Neural crest cell (in vitro differentiated cells): Measurements from ENCODE around the gene ISM2. TPM values are rescaled to one million over a fixed set of nuclear protein-coding genes. Genes with fewer than 3 reads are reported as not detected.

Experiments used
- DNase-seq: peaks from one replicate; pipeline ENCODE4 v3.0.0; 2021; ENCODE audit warnings: low read depth, mixed read lengths, low spot score
- H3K27ac Mint-ChIP-seq: one replicate; pipeline ENCODE4 v1.8.0; 2021; ENCODE audit warnings: mild to moderate bottlenecking, mixed read lengths; ENCODE audit not compliant: unreplicated experiment
- H3K27me3 Mint-ChIP-seq: 2 replicates; pipeline ENCODE4 v1.8.0; 2021; ENCODE audit warnings: low read depth, mild to moderate bottlenecking, mixed read lengths
- H3K36me3 Mint-ChIP-seq: 2 replicates; pipeline ENCODE4 v1.8.0; 2021; ENCODE audit warnings: low read depth, mild to moderate bottlenecking, mixed read lengths
- H3K4me1 Mint-ChIP-seq: 2 replicates; pipeline ENCODE4 v1.8.0; 2021; ENCODE audit warnings: mixed read lengths
- H3K4me3 Mint-ChIP-seq: one replicate; pipeline ENCODE4 v1.8.0; 2021; ENCODE audit warnings: mild to moderate bottlenecking, mixed read lengths
- H3K9me3 Mint-ChIP-seq: 2 replicates; pipeline ENCODE4 v1.8.0; 2021; ENCODE audit warnings: mixed read lengths
- CTCF ChIP-seq: fragments of 200-600 bp; sonication (generic); conservative IDR thresholded peaks from 2 replicates; pipeline ENCODE4 v1.5.0; 2021; ENCODE audit warnings: antibody characterized with exemption, mild to moderate bottlenecking
- total RNA-seq: library from RNA; stranded (reverse); gene quantifications from 2 replicates; pipeline ENCODE4 v1.2.1, GENCODE V29; 2021

The ISM2 gene
- total RNA-seq, 1 donor from 2014 or later, result not detected

GRCh38 chr14:77475432-77476115 is 23.0 kb downstream of the ISM2 start:
- peaks cover 5% of the 10 kb centered on the region for H3K4me1 Mint-ChIP-seq
- peak overlapping the region; percentile 5 for H3K27ac Mint-ChIP-seq
- no peaks in the 10 kb centered on the region for H3K9me3 Mint-ChIP-seq
- no peaks in the 10 kb centered on the region for H3K27me3 Mint-ChIP-seq
- no peak for TF ChIP-seq CTCF
- no peaks in the 10 kb centered on the region for H3K36me3 Mint-ChIP-seq
- no peak for DNase-seq
- no peak overlapping the region for H3K4me3 Mint-ChIP-seq

DNA sequence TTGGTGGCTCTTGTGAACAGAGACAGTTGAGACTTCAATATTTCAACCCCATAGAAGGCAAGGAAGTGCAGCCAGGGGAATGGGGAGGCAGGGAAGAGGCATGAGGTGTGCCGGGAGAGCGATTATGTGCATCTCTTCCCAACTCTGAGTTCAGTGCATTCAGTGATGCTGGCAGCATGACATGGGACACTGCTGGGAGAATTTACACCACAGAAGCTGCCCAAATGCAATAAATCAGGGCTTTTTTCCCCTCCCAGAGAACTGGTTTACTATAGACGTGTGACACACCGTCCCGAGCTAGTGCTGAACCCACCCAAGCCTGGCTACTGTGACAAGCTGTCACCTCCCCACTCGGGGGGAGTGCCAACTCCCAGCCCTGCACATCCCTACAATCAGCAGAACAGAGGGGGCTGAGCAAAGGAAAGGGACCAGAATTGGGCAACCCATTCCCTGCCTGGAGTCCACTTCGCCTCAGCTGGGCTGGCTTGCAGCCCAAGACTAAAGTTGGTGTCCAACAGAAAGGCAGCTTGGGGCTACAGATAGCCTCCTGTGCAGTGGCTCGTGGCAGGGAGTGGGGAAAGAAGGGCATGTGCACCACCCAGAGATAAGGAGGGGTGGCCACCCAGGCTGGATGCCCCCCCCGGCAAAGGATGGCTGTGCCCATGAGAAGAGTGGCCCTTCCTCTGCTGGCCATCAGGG is 24.0 kb downstream of the ISM2 start:
- Mint-ChIP-seq H3K36me3 (no peaks in the 10 kb centered on the region), H3K27me3 (no peaks in the 10 kb centered on the region), H3K27ac (no peak overlapping the region), H3K4me1 (peaks cover 5% of the 10 kb centered on the region), H3K4me3 (no peak overlapping the region), H3K9me3 (no peaks in the 10 kb centered on the region)
- no peak for DNase-seq
- TF ChIP-seq CTCF, result no peak

DNA sequence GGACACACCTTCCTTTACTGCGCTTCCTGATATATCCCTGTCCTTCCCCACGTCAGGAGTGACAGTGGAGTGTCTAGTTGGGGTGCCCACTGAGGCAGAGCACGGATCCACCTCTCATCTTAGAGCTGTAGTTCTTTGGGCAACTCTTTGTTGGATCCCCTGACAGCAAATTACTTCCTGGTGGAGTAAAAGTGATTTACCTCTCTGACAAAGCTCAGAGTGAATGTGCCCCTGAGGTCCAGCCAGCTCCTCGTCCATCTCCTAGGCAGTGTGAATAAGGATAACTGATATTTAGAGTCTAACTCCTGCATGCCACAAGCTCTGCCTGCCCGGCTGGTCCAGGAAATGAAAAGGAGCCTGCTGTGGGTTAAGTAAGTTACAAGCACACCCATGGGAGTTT is 24.7 kb downstream of the ISM2 start:
- H3K27me3 Mint-ChIP-seq, result no peaks in the 10 kb centered on the region
- no peak for DNase-seq
- no peak overlapping the region for H3K4me3 Mint-ChIP-seq
- H3K27ac Mint-ChIP-seq, result no peak overlapping the region
- H3K4me1 Mint-ChIP-seq, result peaks cover 5% of the 10 kb centered on the region
- H3K9me3 Mint-ChIP-seq, result no peaks in the 10 kb centered on the region
- peaks cover 6% of the 10 kb centered on the region for H3K36me3 Mint-ChIP-seq
- no peak for TF ChIP-seq CTCF

DNA sequence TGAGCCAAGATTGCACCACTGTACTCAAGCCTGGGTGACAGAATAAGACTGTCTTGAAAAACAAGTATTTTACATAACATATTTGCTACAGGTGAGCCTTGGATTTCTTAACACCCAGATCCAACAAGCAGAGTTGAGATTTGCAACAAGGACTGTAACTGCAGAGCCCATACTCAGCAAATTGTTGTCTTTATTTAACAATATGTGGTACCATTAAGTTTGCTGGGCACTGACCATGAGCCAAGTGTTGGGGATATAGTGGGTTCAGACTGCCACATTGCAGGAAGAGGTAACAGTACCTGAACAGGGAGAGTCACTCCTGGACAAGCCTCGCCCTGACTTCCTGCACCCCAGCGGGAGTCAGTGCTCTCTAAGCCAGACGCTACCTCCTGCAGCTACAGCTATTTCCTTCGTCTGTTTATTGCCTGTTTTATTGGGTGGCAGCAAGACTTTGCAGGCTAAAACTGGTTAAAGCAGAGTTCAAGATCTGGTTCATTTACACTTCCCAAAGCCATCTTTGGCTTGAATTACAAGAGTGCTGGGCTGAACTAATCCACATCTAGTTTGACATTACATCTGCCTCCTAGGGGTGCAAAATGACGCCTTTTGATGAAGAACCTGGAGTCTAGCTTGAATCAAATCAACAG is 28.3 kb downstream of the ISM2 start:
- H3K4me1 Mint-ChIP-seq, result peaks cover 5% of the 10 kb centered on the region
- no peak overlapping the region for H3K4me3 Mint-ChIP-seq
- no peak for DNase-seq
- TF ChIP-seq CTCF, result no peak
- no peaks in the 10 kb centered on the region for H3K27me3 Mint-ChIP-seq
- no peak overlapping the region for H3K27ac Mint-ChIP-seq
- H3K9me3 Mint-ChIP-seq, result no peaks in the 10 kb centered on the region
- peaks cover 10% of the 10 kb centered on the region for H3K36me3 Mint-ChIP-seq

DNA sequence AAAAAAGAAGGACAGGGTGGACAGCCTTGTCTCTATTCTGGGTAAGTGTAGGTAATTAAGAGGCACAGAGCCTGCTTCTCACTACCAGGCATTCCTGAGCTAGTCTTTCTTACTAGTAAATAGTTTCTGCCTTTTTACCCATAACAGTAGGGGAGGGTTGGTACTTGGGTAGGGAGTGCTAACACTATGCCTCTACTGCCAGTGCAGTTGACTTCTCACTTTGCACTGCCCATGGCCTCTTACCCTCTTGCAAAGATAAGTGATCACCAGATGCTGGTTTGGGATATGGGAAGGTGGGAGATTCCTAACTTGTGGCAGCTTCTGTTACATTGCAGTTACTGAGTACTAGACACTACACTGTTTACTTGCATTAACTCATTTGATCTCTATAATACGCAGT is 29.1 kb downstream of the ISM2 start:
- Mint-ChIP-seq H3K4me3 (no peak overlapping the region), H3K9me3 (no peaks in the 10 kb centered on the region), H3K27ac (no peak overlapping the region), H3K36me3 (peaks cover 10% of the 10 kb centered on the region), H3K4me1 (peaks cover 5% of the 10 kb centered on the region), H3K27me3 (no peaks in the 10 kb centered on the region)
- DNase-seq, result no peak
- TF ChIP-seq CTCF, result no peak
